HUES64 (cell line): ENCODE results near the gene CWC25.
A peak's percentile ranks its signal among the peaks of the same experiment; 100 is the strongest.
"Not testable (repeated sequence)": the region's sequence is repeated elsewhere in the genome, so short reads cannot be mapped to it uniquely, and the experiment has no call there.

Experiments used
- H3K27ac ChIP-seq: 2 replicates; pipeline ENCODE4 v1.7.0; 2013; ENCODE audit warnings: low read depth, low read length, inconsistent platforms
- H3K27me3 ChIP-seq: 2 replicates; pipeline ENCODE4 v1.6.1; 2013; ENCODE audit warnings: mild to moderate bottlenecking, low read length; ENCODE audit not compliant: insufficient read depth
- H3K36me3 ChIP-seq: 2 replicates; pipeline ENCODE4 v1.6.1; 2013; ENCODE audit warnings: mild to moderate bottlenecking, low read length; ENCODE audit not compliant: insufficient read depth
- H3K4me1 ChIP-seq: 2 replicates; pipeline ENCODE4 v1.6.1; 2013; ENCODE audit warnings: mild to moderate bottlenecking, low read length, moderate library complexity; ENCODE audit not compliant: insufficient read depth
- H3K4me3 ChIP-seq: 2 replicates; pipeline ENCODE4 v1.5.1; 2013; ENCODE audit warnings: mild to moderate bottlenecking, low read length, moderate library complexity
- H3K9ac ChIP-seq: 2 replicates; pipeline ENCODE4 v1.6.1; 2013; ENCODE audit warnings: mild to moderate bottlenecking, low read depth, low read length
- H3K9me3 ChIP-seq: 2 replicates; pipeline ENCODE4 v1.6.1; 2013; ENCODE audit warnings: low read depth, low read length; ENCODE audit not compliant: insufficient read depth
- WGBS: fragments of 150-250, 120-280 bp; methylation state at CpG from one replicate; pipeline ENCODE4 v1.1.7; 2013; ENCODE audit warnings: missing lambda C conversion rate; 5-methylcytosine and 5-hydroxymethylcytosine counted together

CWC25 gene

GRCh38 chr17:38867968-38868816 lies 43.1 kb upstream of the CWC25 start:
- Histone ChIP-seq H3K27me3 (peaks cover 6% of the 10 kb centered on the region; the same call in 1 of the 2 replicates), H3K4me3 (peak overlapping the region; percentile 99), H3K9me3 (no peaks in the 10 kb centered on the region), H3K36me3 (0 out of 2 replicates have a peak, but pooled peaks cover 3% of the 10 kb centered on the region), H3K9ac (peak overlapping the region; percentile 59), H3K4me1 (peaks cover 18% of the 10 kb centered on the region), H3K27ac (peak overlapping the region; percentile 57; the same call in 1 of the 2 replicates)
- 2% methylated on average over 25 of the region's 25 CpGs for WGBS

GRCh38 chr17:38867179-38867967 lies 42.3 kb upstream of the CWC25 start:
- peak overlapping the region; percentile 57; the same call in 1 of the 2 replicates for H3K27ac ChIP-seq
- H3K9me3 ChIP-seq: no peaks in the 10 kb centered on the region
- no peaks in the 10 kb centered on the region for H3K36me3 ChIP-seq
- WGBS: 14% methylated on average over 31 of the region's 31 CpGs
- H3K4me1 ChIP-seq: peaks cover 11% of the 10 kb centered on the region
- H3K27me3 ChIP-seq: peaks cover 6% of the 10 kb centered on the region; the same call in 1 of the 2 replicates
- peak overlapping the region; percentile 59; the same call in 1 of the 2 replicates for H3K9ac ChIP-seq
- H3K4me3 ChIP-seq: peak overlapping the region; percentile 99

DNA sequence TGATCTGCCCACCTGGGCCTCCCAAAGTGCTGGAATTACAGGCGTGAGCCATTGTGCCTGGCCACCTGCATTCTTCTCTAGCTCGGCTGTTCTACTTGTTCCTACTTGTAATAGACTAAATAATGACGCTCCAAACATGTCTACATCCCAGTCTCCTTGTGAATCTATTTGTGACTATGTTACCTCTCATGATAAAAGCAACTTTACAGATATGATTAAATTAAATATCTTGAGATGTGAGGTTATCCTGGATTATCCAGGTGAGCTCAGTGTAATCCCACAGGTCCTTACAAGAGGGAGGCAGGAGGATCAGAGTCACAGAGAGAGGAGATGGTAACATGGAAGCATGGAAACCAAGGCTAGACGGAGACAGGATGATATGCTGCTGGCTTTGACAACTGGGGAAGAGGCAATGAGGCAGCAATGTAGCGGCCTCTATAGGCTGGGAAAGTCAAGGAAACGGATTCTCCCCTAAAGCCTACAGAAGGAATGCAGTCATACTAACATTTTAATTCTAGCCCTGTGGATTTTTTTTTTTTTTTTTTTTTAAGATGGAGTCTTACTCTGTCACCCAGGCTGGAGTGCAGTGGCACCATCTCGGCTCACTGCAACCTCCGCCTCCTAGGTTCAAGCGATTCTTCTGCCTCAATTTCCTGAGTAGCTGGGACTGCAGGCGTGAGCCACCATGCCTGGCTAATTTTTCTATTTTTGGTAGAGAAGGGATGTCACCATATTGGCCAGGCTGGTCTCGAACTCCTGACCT lies 39.7 kb upstream of the CWC25 start:
- 65% methylated on average over 10 of the region's 11 CpGs for WGBS
- H3K4me3 ChIP-seq: no peak overlapping the region
- no peaks in the 10 kb centered on the region for H3K9me3 ChIP-seq
- no peaks in the 10 kb centered on the region for H3K36me3 ChIP-seq
- no peak overlapping the region for H3K9ac ChIP-seq
- peaks cover 6% of the 10 kb centered on the region; the same call in 1 of the 2 replicates for H3K27me3 ChIP-seq
- H3K4me1 ChIP-seq: no peaks in the 10 kb centered on the region
- no peak overlapping the region for H3K27ac ChIP-seq

DNA sequence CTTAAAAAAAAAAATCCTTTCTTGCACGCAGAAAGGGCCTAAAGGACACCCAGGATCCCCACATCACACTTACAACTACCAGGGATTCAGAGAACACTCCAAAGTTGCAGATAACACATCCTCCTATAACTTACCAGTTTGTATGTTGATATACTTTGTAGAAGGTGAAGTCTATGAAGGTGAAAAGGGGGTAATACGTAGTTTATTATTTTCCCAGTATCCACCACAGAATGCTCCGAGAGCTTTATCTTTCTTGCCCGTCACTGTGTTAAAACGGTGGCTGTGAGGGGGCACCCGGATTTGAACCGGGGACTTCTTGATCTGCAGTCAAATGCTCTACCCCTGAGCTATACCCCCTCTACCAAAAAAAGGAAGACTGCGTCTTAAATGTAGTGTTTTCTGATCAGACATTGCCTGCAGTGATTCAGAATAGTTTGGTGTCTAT lies 36.3 kb upstream of the CWC25 start:
- 72% methylated on average over 7 of the region's 8 CpGs for WGBS
- H3K9me3 ChIP-seq: no peaks in the 10 kb centered on the region
- H3K36me3 ChIP-seq: no peaks in the 10 kb centered on the region

GRCh38 chr17:38857271-38857670 lies 32.1 kb upstream of the CWC25 start:
- WGBS: 81% methylated on average over 5 of the region's 5 CpGs
- Histone ChIP-seq H3K27ac (no peak overlapping the region), H3K27me3 (no peaks in the 10 kb centered on the region), H3K36me3 (peaks cover 10% of the 10 kb centered on the region), H3K9me3 (no peaks in the 10 kb centered on the region), H3K4me1 (no peaks in the 10 kb centered on the region), H3K9ac (no peak overlapping the region), H3K4me3 (no peak overlapping the region)

More for the DNA sequence above, 36.3 kb upstream of the CWC25 start:
- Histone ChIP-seq H3K27ac (no peak overlapping the region), H3K4me3 (no peak overlapping the region), H3K9ac (no peak overlapping the region), H3K27me3 (no peaks in the 10 kb centered on the region), H3K4me1 (no peaks in the 10 kb centered on the region)

- not testable (repeated sequence) for H3K27ac ChIP-seq, H3K9ac ChIP-seq, H3K9me3 ChIP-seq, H3K4me3 ChIP-seq, H3K27me3 ChIP-seq
- peaks cover 30% of the 10 kb centered on the region for H3K36me3 ChIP-seq
- H3K4me1 ChIP-seq: peaks cover 12% of the 10 kb centered on the region; the same call in 1 of the 2 replicates
- 94% methylated on average over 28 of the region's 28 CpGs for WGBS
Measured at GRCh38 chr17:38855101-38855714, 30.1 kb upstream of the CWC25 start.

DNA sequence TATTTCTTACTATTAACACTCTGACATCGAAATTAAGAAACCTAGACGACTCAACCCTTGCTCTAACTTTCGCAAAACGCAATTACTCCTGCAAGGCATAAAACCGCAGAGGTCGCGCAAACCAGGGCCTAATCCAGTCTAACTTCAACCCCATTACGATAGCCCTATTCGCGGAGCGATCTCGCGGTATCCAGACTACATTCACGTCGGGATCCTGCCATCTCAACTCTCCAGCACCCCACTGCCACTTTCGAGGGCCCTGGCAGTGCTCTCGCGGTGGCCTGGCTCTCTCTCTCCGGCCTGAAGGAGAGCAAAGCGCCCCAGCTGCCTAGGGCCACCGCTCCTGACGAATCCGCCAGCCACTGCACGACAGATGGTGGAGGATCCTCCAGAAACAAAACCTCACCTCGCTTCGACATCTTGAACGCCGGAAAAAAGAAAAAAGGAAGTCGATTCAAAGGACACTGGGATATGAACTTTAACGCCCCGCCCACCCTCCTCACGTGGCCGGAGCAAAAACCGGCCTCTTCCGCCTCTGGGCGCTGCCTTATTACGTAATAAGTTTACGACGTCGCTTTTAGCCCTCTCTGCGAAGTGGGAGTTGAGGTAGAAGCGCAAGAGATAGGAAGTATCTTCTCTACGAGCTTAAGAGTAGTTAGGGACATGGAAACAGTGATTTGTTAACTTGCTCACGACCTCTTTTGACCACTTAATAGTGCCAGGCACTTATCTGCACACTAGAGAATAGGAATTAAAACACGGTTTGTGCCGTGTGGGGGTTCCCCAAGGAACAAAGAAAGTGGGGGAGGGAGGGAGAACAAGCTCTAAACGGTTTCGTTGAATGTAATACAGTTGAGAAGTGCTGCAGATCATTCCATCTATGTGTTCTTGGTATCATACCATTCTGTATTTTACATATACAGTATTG lies 28.4 kb upstream of the CWC25 start, which contains the start of gene RPL23:
Gene RPL23 (minus strand): TSS at position 430 of the 928 bp plus-strand sequence. CDS start 11 bp downstream, at position 419.
- Histone ChIP-seq H3K9ac (peak within 1 kb of the TSS; percentile 99), H3K4me1 (peaks cover 12% of the 10 kb centered on the region; the same call in 1 of the 2 replicates), H3K36me3 (peaks cover 47% of the 10 kb centered on the region), H3K27ac (peak within 1 kb of the TSS; percentile 90), H3K9me3 (no peaks in the 10 kb centered on the region), H3K4me3 (peak within 1 kb of the TSS; percentile 95), H3K27me3 (no peaks in the 10 kb centered on the region)
- WGBS: under 1% methylated on average over 48 of the region's 48 CpGs

DNA sequence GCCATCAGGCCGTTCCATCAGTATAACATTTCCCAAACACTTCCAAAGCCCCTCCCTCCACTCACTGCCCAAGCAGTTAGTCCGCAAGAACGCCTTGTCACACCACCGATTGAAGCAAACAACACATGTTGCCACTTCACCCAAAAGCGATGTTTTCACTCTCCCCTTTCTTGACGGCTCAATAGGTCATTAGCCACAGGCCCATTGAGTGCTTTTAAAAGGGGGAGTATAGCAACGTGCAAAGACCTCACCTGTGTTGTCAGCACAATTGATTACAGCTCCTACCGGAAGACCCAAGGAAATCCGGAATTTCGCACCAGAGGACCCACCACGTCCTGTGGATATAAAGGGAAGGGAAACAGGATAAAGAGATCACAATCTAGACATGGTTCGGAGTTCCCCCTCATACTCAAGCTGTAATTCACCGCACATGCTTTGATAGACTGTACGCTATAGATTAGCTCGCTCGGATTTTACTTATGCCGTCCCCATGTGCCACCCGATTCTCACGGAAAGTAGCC lies 27.7 kb upstream of the CWC25 start:
- H3K27me3 ChIP-seq: no peaks in the 10 kb centered on the region
- H3K36me3 ChIP-seq: peaks cover 54% of the 10 kb centered on the region
- H3K9ac ChIP-seq: peak overlapping the region; percentile 99
- no peaks in the 10 kb centered on the region for H3K9me3 ChIP-seq
- H3K4me3 ChIP-seq: peak overlapping the region; percentile 95
- 2% methylated on average over 19 of the region's 19 CpGs for WGBS
- H3K27ac ChIP-seq: peak overlapping the region; percentile 88
- peaks cover 12% of the 10 kb centered on the region; the same call in 1 of the 2 replicates for H3K4me1 ChIP-seq

- WGBS: 88% methylated on average over 2 of the region's 2 CpGs
- Histone ChIP-seq H3K27ac (no peak overlapping the region), H3K4me1 (peaks cover 12% of the 10 kb centered on the region; the same call in 1 of the 2 replicates), H3K4me3 (peak overlapping the region; percentile 95), H3K9me3 (no peaks in the 10 kb centered on the region), H3K36me3 (peaks cover 67% of the 10 kb centered on the region), H3K27me3 (no peaks in the 10 kb centered on the region), H3K9ac (peak overlapping the region; percentile 99)
Measured at GRCh38 chr17:38851434-38851833, 26.3 kb upstream of the CWC25 start.
